H4 (cell line): ENCODE data around the gene ZC3HAV1. TPM values are rescaled to one million over a fixed set of nuclear protein-coding genes. Genes with fewer than 3 reads are reported as not detected.
"Not testable (repeated sequence)": the region's sequence is repeated elsewhere in the genome, so short reads cannot be mapped to it uniquely, and the experiment has no call there.

Experiments used
- DNase-seq: peaks from one replicate; pipeline ENCODE4 v3.0.0-alpha.2; 2015; ENCODE audit warnings: low spot score
- total RNA-seq: library from RNA; depleted of rRNA; stranded (reverse); fragments of >200 nt; shearing (Covaris generic); gene quantifications from 2 replicates; pipeline ENCODE4 v1.2.3, GENCODE V29; 2014

The ZC3HAV1 gene
- total RNA-seq, 1 experiment from 2014 or later, result 28.8 TPM

DNA sequence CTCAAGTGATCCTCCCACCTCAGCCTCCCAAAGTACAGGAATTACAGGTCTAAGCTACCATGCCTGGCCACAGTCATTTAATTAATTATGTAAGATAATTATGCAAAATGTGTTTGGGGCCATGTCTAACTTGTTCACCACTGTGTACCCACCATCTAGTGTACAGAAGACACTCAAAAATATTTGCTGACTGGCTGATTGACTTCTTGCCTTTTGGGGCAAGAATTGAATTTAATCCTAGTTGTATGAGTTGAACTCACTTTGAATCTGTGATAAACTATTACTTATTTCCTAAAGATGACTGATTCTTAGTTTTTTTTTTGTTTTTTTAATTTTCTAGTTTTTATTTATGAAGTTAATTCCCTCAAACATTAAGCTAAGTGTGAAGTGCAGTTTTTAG is 57.9 kb downstream of the ZC3HAV1 start:
- no peak for DNase-seq

GRCh38 chr7:139049936-139050335 is 59.6 kb downstream of the ZC3HAV1 start:
- DNase-seq, result no peak

- no peak for DNase-seq
Observed at GRCh38 chr7:139049111-139049510, 60.4 kb downstream of the ZC3HAV1 start.

GRCh38 chr7:139047970-139048369 is 61.5 kb downstream of the ZC3HAV1 start:
- DNase-seq, result no peak

GRCh38 chr7:139046143-139046542 is 63.4 kb downstream of the ZC3HAV1 start:
- DNase-seq, result no peak

DNA sequence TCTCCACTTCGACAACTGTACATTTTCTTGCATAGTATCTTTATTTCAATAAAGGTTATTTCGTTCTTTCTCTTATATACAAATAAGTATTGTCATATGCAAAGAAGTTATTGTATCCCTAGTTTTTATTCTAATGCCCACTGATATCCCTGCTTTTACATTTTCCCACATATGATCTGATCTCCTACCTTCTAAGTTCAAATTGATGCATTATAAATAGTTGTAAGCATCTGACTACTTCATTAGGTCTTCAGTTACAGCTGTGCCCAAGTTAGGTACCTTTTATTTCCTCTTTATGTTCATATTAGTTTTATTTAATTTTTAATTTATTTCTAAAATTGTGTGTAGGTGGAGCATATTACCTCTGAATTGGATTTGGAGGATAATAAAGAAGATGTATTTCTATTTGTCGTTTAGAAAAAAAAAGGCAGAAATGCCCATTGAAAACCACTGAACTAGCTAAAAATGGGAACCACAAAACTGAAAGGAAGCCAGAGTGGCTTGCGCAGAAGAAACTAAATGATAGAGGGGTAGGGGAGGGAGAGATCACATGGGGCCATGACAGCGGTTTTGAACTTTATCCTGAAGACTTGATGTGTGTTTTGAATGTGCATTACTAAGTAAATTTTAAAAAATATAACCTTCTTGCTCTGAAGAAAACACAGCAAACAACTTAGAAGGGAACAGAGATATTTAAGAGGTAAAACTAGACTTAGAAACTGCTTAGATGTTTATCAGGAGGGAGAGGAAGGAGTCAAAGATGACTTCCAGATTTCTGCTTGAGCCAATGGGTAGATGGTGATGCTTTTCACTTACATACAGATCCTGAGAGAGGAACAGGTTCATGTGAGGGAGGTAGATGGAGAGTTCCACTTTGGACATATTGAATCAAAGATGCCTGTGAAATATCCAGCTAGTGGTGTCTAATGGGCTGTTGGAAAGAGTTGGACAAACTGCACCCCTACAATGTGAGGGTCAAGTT is 64.4 kb downstream of the ZC3HAV1 start:
- no peak for DNase-seq

DNA sequence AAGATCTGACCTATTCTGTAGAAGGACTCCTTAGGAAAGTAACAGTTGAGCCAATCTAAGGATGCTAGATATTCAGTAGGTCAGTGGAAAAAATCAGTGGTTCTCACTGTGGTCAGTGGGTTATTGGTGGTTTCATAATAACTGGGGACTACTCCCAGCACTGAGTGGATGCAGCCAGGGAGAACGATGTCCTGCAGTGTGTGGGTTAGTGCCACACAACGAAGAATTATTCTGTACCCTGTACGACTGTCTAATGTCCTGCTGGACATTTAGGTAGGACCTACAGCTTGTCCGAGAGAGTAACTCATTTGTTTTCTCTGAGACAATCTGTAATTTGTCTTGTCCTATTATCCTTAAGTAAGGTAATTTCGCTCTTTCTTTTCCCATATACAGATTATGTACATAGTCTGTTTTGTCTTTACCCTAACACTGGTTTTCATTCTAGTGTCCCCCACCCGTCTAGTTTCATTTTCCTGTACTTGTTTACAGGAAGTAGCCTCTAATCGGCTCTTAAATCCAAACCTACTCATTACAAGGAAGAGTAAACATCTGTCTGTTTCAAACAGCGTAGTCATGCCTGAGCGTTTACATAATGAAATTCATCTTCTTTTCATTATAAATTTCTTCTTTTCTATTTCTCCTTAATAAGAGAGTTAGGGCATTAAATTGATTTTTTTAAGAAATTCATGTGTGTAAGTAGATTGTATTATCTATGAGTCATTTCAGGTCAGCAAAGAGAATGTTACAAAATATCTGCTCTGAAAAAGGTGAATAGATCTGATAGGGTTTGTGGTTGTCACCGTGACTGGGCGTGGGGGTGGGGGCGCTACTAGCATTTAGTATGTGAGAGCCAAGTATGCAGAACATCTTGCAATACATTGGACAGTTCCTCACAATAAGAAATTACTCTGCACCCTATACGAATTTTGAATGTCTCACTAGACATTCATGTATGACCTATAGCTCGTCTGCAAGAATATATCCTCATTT is 65.4 kb downstream of the ZC3HAV1 start:
- DNase-seq, result peak; percentile 61

GRCh38 chr7:139041378-139042085 is 68.0 kb downstream of the ZC3HAV1 start:
- DNase-seq, result no peak

DNA sequence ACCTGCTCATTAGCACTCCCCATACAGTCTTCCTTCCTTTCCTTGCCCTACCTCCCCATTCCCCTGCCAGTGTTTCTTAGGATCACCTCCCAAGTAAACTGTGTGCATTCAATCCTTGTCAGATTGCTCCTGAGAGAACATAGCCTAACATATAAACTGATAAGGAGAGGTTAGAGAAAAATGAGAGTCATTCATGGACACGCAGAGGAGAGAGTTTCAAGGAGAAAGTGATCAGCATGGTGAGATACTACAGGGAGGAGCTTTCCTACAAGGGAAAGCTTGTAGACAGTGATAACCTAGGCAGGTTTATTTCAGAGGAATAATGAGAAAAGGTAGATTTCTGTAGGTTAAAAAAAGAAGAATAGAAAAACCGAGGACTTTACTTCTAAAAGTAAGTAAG is 70.8 kb downstream of the ZC3HAV1 start:
- DNase-seq, result no peak

DNA sequence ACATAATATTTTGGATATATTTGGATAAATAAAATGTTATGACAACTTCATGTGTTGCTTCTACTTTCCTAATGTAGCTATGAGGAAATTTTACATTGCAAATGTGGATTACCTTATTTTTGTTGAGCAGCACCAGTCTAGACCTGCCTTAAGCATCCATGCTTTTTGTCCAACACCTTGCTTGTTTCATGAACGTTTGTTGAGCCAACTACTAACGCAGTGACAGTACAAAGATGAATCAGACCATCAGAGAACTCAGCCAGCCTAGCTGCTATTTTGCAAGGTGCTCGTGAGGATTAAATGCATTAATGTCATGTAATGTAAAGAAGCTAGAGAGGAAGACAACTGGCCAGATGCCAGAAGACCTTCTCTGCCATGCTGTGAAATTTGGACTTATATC is 72.6 kb downstream of the ZC3HAV1 start:
- no peak for DNase-seq

DNA sequence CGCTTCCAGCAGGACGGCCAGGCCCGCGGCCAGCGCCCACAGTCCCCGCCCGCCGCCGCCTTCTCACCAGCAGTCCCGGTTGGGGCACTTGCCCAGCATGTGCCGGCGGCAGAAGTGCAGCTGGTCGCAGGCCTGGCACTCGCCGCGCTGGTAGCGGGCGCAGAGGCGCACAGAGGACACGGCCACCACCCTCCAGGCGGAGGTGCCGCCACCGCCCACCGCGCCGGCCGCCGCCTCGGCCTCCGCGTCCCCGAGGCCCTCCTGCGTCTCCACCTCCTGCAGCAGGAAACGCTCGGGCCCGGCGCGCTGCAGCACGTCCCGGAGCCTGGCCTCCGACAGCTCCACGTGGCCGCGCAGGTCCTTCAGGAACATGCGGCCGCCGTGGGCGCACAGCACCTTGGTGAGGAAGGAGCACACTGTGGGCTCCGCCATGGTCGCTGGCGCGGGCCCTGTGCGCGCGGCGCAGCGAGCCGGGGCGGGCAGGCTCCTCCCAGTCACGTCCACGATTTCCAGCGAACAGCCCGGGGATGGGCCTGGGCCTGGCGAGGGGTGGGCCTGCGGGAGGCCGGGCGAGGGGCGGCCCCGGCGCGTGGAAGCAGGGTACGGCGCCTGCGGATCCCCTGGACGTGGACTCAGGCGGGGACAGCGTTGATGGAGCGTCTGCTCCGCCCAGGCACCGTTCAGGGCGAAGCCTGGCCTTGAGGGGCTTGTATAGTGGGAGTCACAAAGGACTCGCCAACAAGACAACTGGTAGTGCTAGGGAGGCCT is 73.8 kb downstream of the ZC3HAV1 start, which contains the start of gene ZC3HAV1L:
Gene ZC3HAV1L (minus strand): TSS at position 457 of the 768 bp plus-strand sequence. CDS start 25 bp downstream, at position 432.
- no peak for DNase-seq

- DNase-seq, result no peak
Observed at GRCh38 chr7:139034855-139035585, 74.5 kb downstream of the ZC3HAV1 start.

DNA sequence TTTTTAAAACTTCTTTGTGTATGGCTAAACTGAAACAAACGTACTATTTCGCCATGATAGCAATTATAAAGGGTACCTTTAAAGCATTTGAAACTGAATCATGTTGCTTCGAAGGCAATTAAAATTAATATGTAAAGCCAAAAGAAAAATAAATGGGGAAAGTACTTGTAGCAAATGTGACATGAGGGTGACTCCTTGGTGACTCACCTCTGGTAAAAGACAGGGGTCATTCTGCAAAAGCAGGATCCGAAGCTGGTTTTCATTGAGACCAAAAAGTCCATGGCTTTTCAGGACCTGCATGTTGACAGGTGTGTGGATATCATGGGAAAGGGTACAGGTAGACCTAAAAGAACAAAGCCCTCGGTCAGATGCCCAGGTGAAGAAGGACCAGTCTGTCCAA is 75.2 kb downstream of the ZC3HAV1 start:
- DNase-seq, result no peak

GRCh38 chr7:139033346-139034114 is 76.0 kb downstream of the ZC3HAV1 start:
- no peak for DNase-seq

- DNase-seq, result no peak
Observed at GRCh38 chr7:139032473-139032872, 77.0 kb downstream of the ZC3HAV1 start.

GRCh38 chr7:139029353-139029752 is 80.2 kb downstream of the ZC3HAV1 start:
- DNase-seq, result no peak

GRCh38 chr7:139026551-139026950 is 83.0 kb downstream of the ZC3HAV1 start:
- DNase-seq, result no peak

DNA sequence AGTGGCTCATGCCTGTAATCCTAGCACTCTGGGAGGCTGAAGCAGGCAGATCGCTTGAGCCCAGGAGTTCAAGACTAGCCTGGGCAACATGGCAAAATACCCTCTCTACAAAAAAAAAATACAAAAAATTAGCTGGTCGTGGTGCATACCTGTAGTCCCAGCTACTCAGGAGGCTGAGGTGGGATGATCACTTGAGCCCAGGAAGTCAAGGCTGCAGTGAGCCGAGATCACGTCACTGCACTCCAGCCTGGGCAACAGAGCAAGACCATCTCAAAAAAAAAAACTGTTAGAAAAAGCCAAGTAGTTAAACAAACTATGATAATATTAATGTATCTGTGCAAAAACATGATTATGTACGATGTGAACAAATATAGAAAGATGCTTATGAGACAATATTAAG is 83.7 kb downstream of the ZC3HAV1 start:
- not testable (repeated sequence) for DNase-seq

DNA sequence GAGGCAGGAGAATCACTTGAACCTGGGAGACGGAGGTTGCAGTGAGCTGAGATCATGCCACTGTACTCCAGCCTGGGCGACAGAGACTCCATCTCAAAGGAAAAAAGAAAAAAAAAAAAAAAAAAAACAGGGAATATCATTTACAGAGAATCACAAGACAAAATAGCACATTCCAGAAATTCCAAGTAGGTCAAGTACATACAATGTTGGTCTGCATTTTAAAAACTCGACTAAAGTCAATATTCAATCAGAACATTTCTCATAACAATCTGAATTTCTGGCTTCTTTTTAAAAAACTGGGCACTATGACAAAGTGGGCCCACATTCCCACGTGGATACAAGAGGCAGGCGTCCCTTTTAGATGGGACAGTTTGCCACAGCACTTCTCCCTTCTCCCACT is 86.4 kb downstream of the ZC3HAV1 start:
- no peak for DNase-seq
